IMR-90 (cell line): ENCODE measurements around the gene GADL1. TPM values are rescaled to one million over a fixed set of nuclear protein-coding genes. Genes with fewer than 3 reads are reported as not detected.

ENCODE experiments used
- ATAC-seq: fragments of 200-7000 bp; cut with Tn5 transposase; 2 replicates; pipeline ENCODE4 v1.9.1; 2020; ENCODE audit warnings: low read depth, mild to moderate bottlenecking, moderate library complexity
- BruUV-seq: library from RNA; stranded (reverse); fragments of 400-500 nt; replicated peaks from 2 replicates; lab custom pipeline; 2021; lab: Mats Ljungman, UMichigan
- CTCF ChIA-PET: fragments of 300-600 bp; formaldehyde crosslinking; extraction: SDS; loops from one replicate; lab custom pipeline; 2021; ENCODE audit warnings: antibody characterized with exemption; lab: Yijun Ruan, JAX
- POLR2A ChIA-PET: fragments of 300-600 bp; sonication (Branson Sonifier 250); formaldehyde crosslinking; loops from one replicate; lab custom pipeline; 2022; ENCODE audit warnings: antibody characterized with exemption; ENCODE audit not compliant: unreplicated experiment; lab: Charles Lee
- DNase-seq: peaks from one replicate; pipeline ENCODE4 v3.0.0; 2013
- H2AFZ ChIP-seq: replicated peaks from 2 replicates; pipeline ENCODE3; 2013; ENCODE audit warnings: low read length, mild to moderate bottlenecking; ENCODE audit not compliant: poor library complexity
- H2AK5ac ChIP-seq: 2 replicates; pipeline ENCODE4 v1.6.1; 2013; ENCODE audit warnings: low read depth, low read length, inconsistent platforms
- H2AK9ac ChIP-seq: replicated peaks from 2 replicates; pipeline ENCODE3; 2013; ENCODE audit warnings: mild to moderate bottlenecking, low read depth, low read length, moderate library complexity; ENCODE audit not compliant: poor library complexity
- H2BK120ac ChIP-seq: 2 replicates; pipeline ENCODE4 v1.6.1; 2013; ENCODE audit warnings: low read depth, low read length, inconsistent platforms
- H2BK15ac ChIP-seq: 3 replicates; pipeline ENCODE4 v1.6.1; 2013; ENCODE audit warnings: low read depth, low read length, inconsistent platforms
- H2BK20ac ChIP-seq: 2 replicates; pipeline ENCODE4 v1.6.1; 2013; ENCODE audit warnings: low read depth, mild to moderate bottlenecking, inconsistent platforms, low read length, moderate library complexity
- H2BK5ac ChIP-seq: 2 replicates; pipeline ENCODE4 v1.6.1; 2013; ENCODE audit warnings: mild to moderate bottlenecking, low read depth, low read length, inconsistent platforms; ENCODE audit not compliant: poor library complexity, severe bottlenecking
- H3K14ac ChIP-seq: replicated peaks from 2 replicates; pipeline ENCODE4 v1.6.1; 2013; ENCODE audit warnings: low read depth, low read length, inconsistent platforms
- H3K18ac ChIP-seq: 2 replicates; pipeline ENCODE4 v1.6.1; 2013; ENCODE audit warnings: low read depth, low read length, control low read depth
- H3K23ac ChIP-seq: 2 replicates; pipeline ENCODE4 v1.6.1; 2013; ENCODE audit warnings: low read depth, low read length, inconsistent platforms
- H3K27ac ChIP-seq: 2 replicates; pipeline ENCODE4 v1.5.1; 2013; ENCODE audit warnings: mild to moderate bottlenecking, control low read depth, low read length; ENCODE audit not compliant: insufficient read depth
- H3K27me3 ChIP-seq: 2 replicates; pipeline ENCODE4 v1.6.1; 2013; ENCODE audit warnings: low read length; ENCODE audit not compliant: control insufficient read depth, insufficient read depth
- H3K36me3 ChIP-seq: 2 replicates; pipeline ENCODE4 v1.6.1; 2013; ENCODE audit warnings: low read length, mixed read lengths; ENCODE audit not compliant: control insufficient read depth, insufficient read depth
- H3K4ac ChIP-seq: 2 replicates; pipeline ENCODE4 v1.6.1; 2013; ENCODE audit warnings: low read depth, low read length, inconsistent platforms
- H3K4me1 ChIP-seq: 2 replicates; pipeline ENCODE4 v1.6.1; 2013; ENCODE audit warnings: low read length, mixed read lengths; ENCODE audit not compliant: control insufficient read depth, insufficient read depth
- H3K4me2 ChIP-seq: 2 replicates; pipeline ENCODE4 v1.6.1; 2013; ENCODE audit warnings: low read depth, mild to moderate bottlenecking, control low read depth, low read length, moderate library complexity
- H3K4me3 ChIP-seq: 2 replicates; pipeline ENCODE4 v1.5.1; 2013; ENCODE audit warnings: low read depth, mild to moderate bottlenecking, control low read depth, low read length, moderate library complexity; ENCODE audit not compliant: insufficient read depth
- H3K56ac ChIP-seq: 2 replicates; pipeline ENCODE4 v1.6.1; 2013; ENCODE audit warnings: low read length, inconsistent platforms; ENCODE audit not compliant: insufficient read depth; ENCODE audit errors: extremely low read depth
- H3K79me1 ChIP-seq, 2 experiments: 2 replicates each; pipeline ENCODE4 v1.6.1; 2013; ENCODE audit warnings: low read length in 2 of 2, inconsistent platforms in 1 of 2, low read depth in 1 of 2
- H3K9ac ChIP-seq: 2 replicates; pipeline ENCODE4 v1.6.1; 2013; ENCODE audit warnings: low read depth, low read length, control low read depth
- H3K9me1 ChIP-seq: 2 replicates; pipeline ENCODE4 v1.6.1; 2013; ENCODE audit warnings: low read length, inconsistent platforms; ENCODE audit not compliant: insufficient read depth
- H3K9me3 ChIP-seq: 2 replicates; pipeline ENCODE4 v1.6.1; 2013; ENCODE audit warnings: low read length; ENCODE audit not compliant: control insufficient read depth, insufficient read depth
- H4K20me1 ChIP-seq: 2 replicates; pipeline ENCODE4 v1.6.1; 2013; ENCODE audit warnings: low read length, inconsistent platforms; ENCODE audit not compliant: insufficient read depth
- H4K5ac ChIP-seq: 2 replicates; pipeline ENCODE4 v1.6.1; 2013; ENCODE audit warnings: mild to moderate bottlenecking, low read depth, low read length, control low read depth
- H4K8ac ChIP-seq, 2 experiments: 2 replicates each; pipeline ENCODE4 v1.6.1; 2013; ENCODE audit warnings: low read depth in 2 of 2, low read length in 2 of 2, control low read depth in 1 of 2, inconsistent platforms in 1 of 2
- H4K91ac ChIP-seq: 2 replicates; pipeline ENCODE4 v1.6.1; 2013; ENCODE audit warnings: low read depth, low read length, inconsistent platforms; ENCODE audit not compliant: insufficient read depth
- BHLHE40 ChIP-seq: fragments of 150-350 bp; IDR thresholded peaks from 2 replicates; pipeline ENCODE4 v1.6.1; 2016; ENCODE audit warnings: mild to moderate bottlenecking, low read depth, low read length
- CEBPB ChIP-seq: IDR thresholded peaks from 2 replicates; pipeline ENCODE4 v1.6.1; 2012; ENCODE audit warnings: low read depth, low read length, improper control_type of control experiment
- CHD1 ChIP-seq: IDR thresholded peaks from 2 replicates; pipeline ENCODE4 v1.6.1; 2012; ENCODE audit warnings: low read depth, low read length, improper control_type of control experiment
- FOS ChIP-seq: fragments of 150-350 bp; IDR thresholded peaks from 2 replicates; pipeline ENCODE4 v1.6.1; 2016; ENCODE audit warnings: low read depth, low read length
- MAFK ChIP-seq: IDR thresholded peaks from 2 replicates; pipeline ENCODE4 v1.6.1; 2012; ENCODE audit warnings: low read depth, low read length, improper control_type of control experiment
- MAZ ChIP-seq: IDR thresholded peaks from 2 replicates; pipeline ENCODE4 v1.6.1; 2012; ENCODE audit warnings: low read depth, mild to moderate bottlenecking, low read length, improper control_type of control experiment, moderate library complexity, borderline replicate concordance
- MXI1 ChIP-seq: IDR thresholded peaks from 2 replicates; pipeline ENCODE4 v1.6.1; 2012; ENCODE audit warnings: low read depth, mild to moderate bottlenecking, low read length, moderate library complexity, borderline replicate concordance
- NFE2L2 ChIP-seq: fragments of 150-350 bp; IDR thresholded peaks from 2 replicates; pipeline ENCODE4 v1.6.1; 2016; ENCODE audit warnings: low read depth, mild to moderate bottlenecking, low read length
- POLR2A ChIP-seq: IDR thresholded peaks from 2 replicates; pipeline ENCODE4 v1.6.1; 2012; ENCODE audit warnings: mild to moderate bottlenecking, low read depth, low read length
- RAD21 ChIP-seq: IDR thresholded peaks from 2 replicates; pipeline ENCODE4 v1.6.1; 2012; ENCODE audit warnings: low read length, improper control_type of control experiment
- RCOR1 ChIP-seq: IDR thresholded peaks from 2 replicates; pipeline ENCODE4 v1.6.1; 2012; ENCODE audit warnings: mild to moderate bottlenecking, low read length, improper control_type of control experiment; ENCODE audit not compliant: insufficient replicate concordance
- RFX5 ChIP-seq: IDR thresholded peaks from 2 replicates; pipeline ENCODE4 v1.8.0; 2012; ENCODE audit warnings: low read depth, mild to moderate bottlenecking, low read length, moderate library complexity
- SMC3 ChIP-seq: fragments of 150-350 bp; IDR thresholded peaks from 2 replicates; pipeline ENCODE4 v1.6.1; 2016; ENCODE audit warnings: low read depth, mild to moderate bottlenecking, antibody characterized with exemption, low read length, moderate library complexity
- WGBS, 2 experiments: methylation state at CpG; one replicate each; pipeline versions ENCODE4 v1.1.5 to v1.1.7; 2013; ENCODE audit warnings: missing lambda C conversion rate in 2 of 2; ENCODE audit not compliant: insufficient read length in 1 of 2; ENCODE audit errors: extremely low coverage in 2 of 2; 5-methylcytosine and 5-hydroxymethylcytosine counted together
- dilution Hi-C: fragments of 300-500 bp; cut with HindIII; formaldehyde crosslinking; loops from one replicate; pipeline ENCODE4 v1.14.3; 2018; ENCODE audit warnings: low sequenced_read_pairs; ENCODE audit not compliant: unreplicated experiment
- in situ Hi-C: fragments of 300-500 bp; cut with MboI; formaldehyde crosslinking; loops from 3 replicates; pipeline ENCODE4 v1.14.3; 2019; ENCODE audit warnings: low sequenced_read_pairs, inconsistent platforms, mixed read lengths
- intact Hi-C: fragments of 100-400 bp; cut with micrococcal nuclease; formaldehyde crosslinking; loops from 2 replicates; pipeline ENCODE4 v1.10.0; 2022
- polyA plus RNA-seq, 3 experiments: library from polyadenylated mRNA; depleted of rRNA; stranded (reverse); fragments of >200 nt; gene quantifications; 2 replicates each; pipeline ENCODE4 v1.2.3, GENCODE V29; 2012; ENCODE audit warnings: low replicate concordance in 1 of 3
- total RNA-seq: library from RNA; depleted of rRNA; stranded (reverse); fragments of >200 nt; gene quantifications from 2 replicates; pipeline ENCODE4 v1.2.3, GENCODE V29; 2012
- TF ChIP-seq, protein P1 (sequence below): fragments of 150-350 bp; IDR thresholded peaks from 2 replicates; pipeline ENCODE4 v1.6.1; 2017; ENCODE audit warnings: mild to moderate bottlenecking, antibody characterized with exemption, low read length, low read depth
- TF ChIP-seq, protein P2 (sequence below): conservative IDR thresholded peaks from 2 replicates; pipeline ENCODE4 v1.5.1; 2012; ENCODE audit warnings: mild to moderate bottlenecking, low read depth, low read length, improper control_type of control experiment
- TF ChIP-seq, protein P3 (sequence below): fragments of 150-350 bp; IDR thresholded peaks from 2 replicates; pipeline ENCODE4 v1.6.1; 2016; ENCODE audit warnings: low read depth, mild to moderate bottlenecking, low read length, moderate library complexity, borderline replicate concordance

Gene GADL1
- total and polyA plus RNA-seq, 2 of the 4 experiments (the other 2 are of a cell fraction) = not detected

DNA sequence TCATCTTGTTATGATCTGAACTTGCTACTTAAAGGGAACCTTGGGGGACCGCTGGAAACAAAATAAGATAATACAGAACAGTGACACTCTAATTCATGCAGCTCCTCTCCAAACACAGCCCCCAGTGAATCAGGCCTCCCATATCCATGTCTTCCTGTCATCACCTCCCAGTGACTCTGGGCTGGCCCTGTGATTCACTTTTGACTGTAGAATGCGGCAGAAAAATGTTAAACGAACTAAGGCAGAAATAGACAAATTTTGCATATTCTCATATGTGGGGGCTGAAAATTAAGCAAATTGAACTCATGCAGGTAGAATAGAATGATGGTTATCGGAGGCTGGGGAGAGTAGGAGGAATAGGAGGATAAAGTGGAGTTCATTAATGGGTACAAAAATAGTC is 20.2 kb upstream of the GADL1 start:
- BruUV-seq = no TSS peak
- H4K8ac ChIP-seq = no peak overlapping the region
- no peak overlapping the region for H3K23ac ChIP-seq
- no peaks in the 10 kb centered on the region for H3K4me1 ChIP-seq
- no peak overlapping the region for H3K18ac ChIP-seq
- ATAC-seq (no peak), DNase-seq (no peak)
- H3K27me3 ChIP-seq = peaks cover 5% of the 10 kb centered on the region
- H2AK5ac ChIP-seq = no peak overlapping the region
- TF ChIP-seq MXI1 (no peak), SMC3 (no peak), RCOR1 (no peak), CEBPB (no peak), FOS (no peak), RAD21 (no peak), POLR2A (no peak), BHLHE40 (no peak), MAFK (no peak), RFX5 (no peak), MAZ (no peak), CHD1 (no peak), NFE2L2 (no peak)
- TF ChIP-seq, protein P1, sequence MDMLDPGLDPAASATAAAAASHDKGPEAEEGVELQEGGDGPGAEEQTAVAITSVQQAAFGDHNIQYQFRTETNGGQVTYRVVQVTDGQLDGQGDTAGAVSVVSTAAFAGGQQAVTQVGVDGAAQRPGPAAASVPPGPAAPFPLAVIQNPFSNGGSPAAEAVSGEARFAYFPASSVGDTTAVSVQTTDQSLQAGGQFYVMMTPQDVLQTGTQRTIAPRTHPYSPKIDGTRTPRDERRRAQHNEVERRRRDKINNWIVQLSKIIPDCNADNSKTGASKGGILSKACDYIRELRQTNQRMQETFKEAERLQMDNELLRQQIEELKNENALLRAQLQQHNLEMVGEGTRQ = no peak
- TF ChIP-seq, protein P2, sequence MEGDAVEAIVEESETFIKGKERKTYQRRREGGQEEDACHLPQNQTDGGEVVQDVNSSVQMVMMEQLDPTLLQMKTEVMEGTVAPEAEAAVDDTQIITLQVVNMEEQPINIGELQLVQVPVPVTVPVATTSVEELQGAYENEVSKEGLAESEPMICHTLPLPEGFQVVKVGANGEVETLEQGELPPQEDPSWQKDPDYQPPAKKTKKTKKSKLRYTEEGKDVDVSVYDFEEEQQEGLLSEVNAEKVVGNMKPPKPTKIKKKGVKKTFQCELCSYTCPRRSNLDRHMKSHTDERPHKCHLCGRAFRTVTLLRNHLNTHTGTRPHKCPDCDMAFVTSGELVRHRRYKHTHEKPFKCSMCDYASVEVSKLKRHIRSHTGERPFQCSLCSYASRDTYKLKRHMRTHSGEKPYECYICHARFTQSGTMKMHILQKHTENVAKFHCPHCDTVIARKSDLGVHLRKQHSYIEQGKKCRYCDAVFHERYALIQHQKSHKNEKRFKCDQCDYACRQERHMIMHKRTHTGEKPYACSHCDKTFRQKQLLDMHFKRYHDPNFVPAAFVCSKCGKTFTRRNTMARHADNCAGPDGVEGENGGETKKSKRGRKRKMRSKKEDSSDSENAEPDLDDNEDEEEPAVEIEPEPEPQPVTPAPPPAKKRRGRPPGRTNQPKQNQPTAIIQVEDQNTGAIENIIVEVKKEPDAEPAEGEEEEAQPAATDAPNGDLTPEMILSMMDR = no peak
- TF ChIP-seq, protein P3, sequence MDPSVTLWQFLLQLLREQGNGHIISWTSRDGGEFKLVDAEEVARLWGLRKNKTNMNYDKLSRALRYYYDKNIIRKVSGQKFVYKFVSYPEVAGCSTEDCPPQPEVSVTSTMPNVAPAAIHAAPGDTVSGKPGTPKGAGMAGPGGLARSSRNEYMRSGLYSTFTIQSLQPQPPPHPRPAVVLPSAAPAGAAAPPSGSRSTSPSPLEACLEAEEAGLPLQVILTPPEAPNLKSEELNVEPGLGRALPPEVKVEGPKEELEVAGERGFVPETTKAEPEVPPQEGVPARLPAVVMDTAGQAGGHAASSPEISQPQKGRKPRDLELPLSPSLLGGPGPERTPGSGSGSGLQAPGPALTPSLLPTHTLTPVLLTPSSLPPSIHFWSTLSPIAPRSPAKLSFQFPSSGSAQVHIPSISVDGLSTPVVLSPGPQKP = no peak
- no peak overlapping the region for H2BK120ac ChIP-seq
- WGBS, 2 experiments = 60% methylated on average over 1 of the region's 4 CpGs; no CpG with 5 or more reads in 1 of the 2 experiments
- H2AFZ ChIP-seq = no peak overlapping the region
- intact Hi-C loops (loop anchor here (5.0 kb wide), 1 partner anchor 998 kb away; no protein-coding TSS in a partner anchor), dilution Hi-C loops (no loop called here), in situ Hi-C loops (no loop called here)
- ChIA-PET POLR2A (no interaction called here), CTCF (no interaction called here)
- H3K9me1 ChIP-seq = no peaks in the 10 kb centered on the region
- H3K4me2 ChIP-seq = no peak overlapping the region
- no peaks in the 10 kb centered on the region for H3K9me3 ChIP-seq
- H2BK15ac ChIP-seq = no peak overlapping the region
- no peak overlapping the region for H3K56ac ChIP-seq
- no peaks in the 10 kb centered on the region for H4K20me1 ChIP-seq
- H3K79me1 ChIP-seq = no peaks in the 10 kb centered on the region
- no peak overlapping the region for H2BK5ac ChIP-seq
- H2BK20ac ChIP-seq = no peak overlapping the region
- H4K5ac ChIP-seq = no peak overlapping the region
- H3K36me3 ChIP-seq = no peaks in the 10 kb centered on the region
- no peak overlapping the region for H3K4me3 ChIP-seq
- H3K4ac ChIP-seq = no peak overlapping the region
- H2AK9ac ChIP-seq = no peak overlapping the region
- no peak overlapping the region for H3K27ac ChIP-seq
- H3K14ac ChIP-seq = no peak overlapping the region
- H4K91ac ChIP-seq = no peak overlapping the region
- H3K9ac ChIP-seq = no peak overlapping the region
